K562 (cell line): ENCODE data around the gene TTLL11. TPM values are rescaled to one million over a fixed set of nuclear protein-coding genes. Genes with fewer than 3 reads are reported as not detected.

Experiments
- ATAC-seq: fragments of 200-7000 bp; cut with Tn5 transposase; 3 replicates; pipeline ENCODE4 v1.9.1; 2020; ENCODE audit warnings: moderate library complexity
- BruUV-seq: library from RNA; stranded (reverse); fragments of 400-500 nt; replicated peaks from 2 replicates; lab custom pipeline; 2021; lab: Mats Ljungman, UMichigan
- CTCF ChIA-PET: fragments of 300-600 bp; formaldehyde crosslinking; extraction: SDS; loops from one replicate; lab custom pipeline; 2021; ENCODE audit warnings: low intra/inter-chr PET ratio; lab: Yijun Ruan, JAX
- POLR2A ChIA-PET: fragments of 300-600, 350-650 bp; sonication (Branson Sonifier 250); formaldehyde crosslinking; extraction: SDS; loops from one replicate; lab custom pipeline; 2021; ENCODE audit warnings: antibody characterized with exemption, inconsistent platforms; lab: Yijun Ruan, JAX
- DNase-seq, 4 experiments: peaks; one replicate each; pipeline versions ENCODE4 v3.0.0 to v3.0.0-alpha.2; 2011 to 2018; ENCODE audit warnings: low spot score in 3 of 4, mixed read lengths in 3 of 4; ENCODE audit errors: extremely low read depth in 1 of 4
- FAIRE-seq: peaks from 2 replicates; lab custom pipeline; 2011; peaks lifted over from hg19 to GRCh38; lab: Jason Lieb, UNC
- H2AFZ ChIP-seq: 2 replicates; pipeline ENCODE4 v1.6.0; 2011; ENCODE audit warnings: low read depth, low read length, control low read depth, inconsistent platforms
- H3K27ac ChIP-seq: fragments of 200-600 bp; 3 replicates; pipeline ENCODE4 v1.8.0; 2011; ENCODE audit warnings: low read depth, mild to moderate bottlenecking, control low read depth, inconsistent platforms, low read length, moderate library complexity, mixed read lengths; ENCODE audit errors: extremely low read depth
- H3K27me3 ChIP-seq, 2 experiments: fragments of 300-600 bp in 1 of 2; 2 replicates in 1 of 2; 3 replicates in 1 of 2; pipeline versions ENCODE4 v1.6.0 to v1.8.0; 2011; ENCODE audit warnings: inconsistent platforms in 2 of 2, low read length in 2 of 2, mild to moderate bottlenecking in 1 of 2, mixed read lengths in 1 of 2, moderate library complexity in 1 of 2; ENCODE audit not compliant: control insufficient read depth in 2 of 2, insufficient read depth in 2 of 2
- H3K36me3 ChIP-seq: fragments of 300-600 bp; 3 replicates; pipeline ENCODE4 v1.8.0; 2011; ENCODE audit warnings: mild to moderate bottlenecking, low read length, inconsistent platforms; ENCODE audit not compliant: control insufficient read depth, insufficient read depth
- H3K4me1 ChIP-seq, 2 experiments: fragments of 200-600 bp in 1 of 2; replicated peaks in 1 of 2; 2 replicates in 1 of 2; 3 replicates in 1 of 2; pipeline versions ENCODE4 v1.5.1 to v1.8.0; 2011; ENCODE audit warnings: inconsistent platforms in 2 of 2, low read length in 2 of 2, mild to moderate bottlenecking in 1 of 2, mixed read lengths in 1 of 2, moderate library complexity in 1 of 2; ENCODE audit not compliant: control insufficient read depth in 2 of 2, insufficient read depth in 2 of 2
- H3K4me2 ChIP-seq: 2 replicates; pipeline ENCODE4 v1.6.1; 2011; ENCODE audit warnings: low read length, control low read depth, inconsistent platforms, mixed read lengths; ENCODE audit not compliant: insufficient read depth
- H3K4me3 ChIP-seq: fragments of 200-600 bp; sonication (generic), shearing (Covaris generic); 2 replicates; pipeline ENCODE4 v1.5.1; 2016; ENCODE audit warnings: control low read depth, inconsistent platforms
- H3K79me2 ChIP-seq: fragments of 200-600 bp; 3 replicates; pipeline ENCODE4 v1.8.0; 2011; ENCODE audit warnings: low read length, inconsistent platforms; ENCODE audit not compliant: control insufficient read depth, insufficient read depth
- H3K9ac ChIP-seq, 2 experiments: 2 replicates each; pipeline versions ENCODE4 v1.6.0 to v1.6.1; 2011; ENCODE audit warnings: low read depth in 2 of 2, low read length in 2 of 2, control low read depth in 1 of 2, inconsistent platforms in 1 of 2, mild to moderate bottlenecking in 1 of 2, mixed read lengths in 1 of 2; ENCODE audit not compliant: insufficient read depth in 1 of 2
- H3K9me1 ChIP-seq: one replicate; pipeline ENCODE4 v1.6.0; 2011; ENCODE audit warnings: inconsistent platforms, mild to moderate bottlenecking, low read length, moderate library complexity; ENCODE audit not compliant: control insufficient read depth, insufficient read depth
- H3K9me3 ChIP-seq: replicated peaks from 2 replicates; pipeline ENCODE4 v1.5.1; 2011; ENCODE audit warnings: low read depth, low read length, inconsistent platforms; ENCODE audit not compliant: control insufficient read depth, insufficient read depth
- H4K20me1 ChIP-seq: replicated peaks from 2 replicates; pipeline ENCODE4 v1.6.1; 2011; ENCODE audit warnings: low read length, inconsistent platforms, mixed read lengths; ENCODE audit not compliant: control insufficient read depth, insufficient read depth
- DIDO1 ChIP-seq: fragments of 450-650 bp; IDR thresholded peaks from 2 replicates; pipeline ENCODE4 v1.6.1; 2016; ENCODE audit warnings: low read depth, missing biosample characterization, missing genetic modification characterization
- DPF2 ChIP-seq: fragments of 450-650 bp; IDR thresholded peaks from 2 replicates; pipeline ENCODE4 v1.6.1; 2016
- MAFF ChIP-seq: IDR thresholded peaks from 2 replicates; pipeline ENCODE4 v1.6.1; 2012; ENCODE audit warnings: low read length, improper control_type of control experiment
- MAFG ChIP-seq: fragments of 450-650 bp; conservative IDR thresholded peaks from 2 replicates; pipeline ENCODE4 v1.6.1; 2016; ENCODE audit warnings: missing genetic modification characterization, missing compliant biosample characterization
- NFIX ChIP-seq: fragments of 250-450 bp; sonication (Bioruptor Pico); IDR thresholded peaks from 2 replicates; pipeline ENCODE4 v1.4.0; 2020; ENCODE audit warnings: low read depth, mild to moderate bottlenecking, moderate library complexity
- PHF21A ChIP-seq: fragments of 450-650 bp; IDR thresholded peaks from 2 replicates; pipeline ENCODE4 v1.6.1; 2017; ENCODE audit warnings: low read depth, borderline replicate concordance
- POU5F1 ChIP-seq: fragments of 150-350 bp; IDR thresholded peaks from 2 replicates; pipeline ENCODE4 v1.6.1; 2014; ENCODE audit warnings: borderline replicate concordance, low read length, low read depth, mild to moderate bottlenecking; ENCODE audit not compliant: partially characterized antibody
- RAD51 ChIP-seq: fragments of 450-650 bp; IDR thresholded peaks from 2 replicates; pipeline ENCODE4 v1.7.1; 2016; ENCODE audit warnings: low read depth, mild to moderate bottlenecking, borderline replicate concordance
- SAP30 ChIP-seq: fragments of 200-600 bp; sonication (generic); IDR thresholded peaks from 2 replicates; pipeline ENCODE4 v1.6.1; 2012; ENCODE audit warnings: borderline replicate concordance, low read depth, mild to moderate bottlenecking, moderate library complexity, low read length, control low read depth, inconsistent platforms; ENCODE audit not compliant: insufficient read depth, poor library complexity, severe bottlenecking
- STAT5B ChIP-seq: fragments of 250-450 bp; sonication (Bioruptor Pico); IDR thresholded peaks from 2 replicates; pipeline ENCODE4 v1.8.0; 2021; ENCODE audit warnings: mild to moderate bottlenecking, inconsistent platforms
- ZNF133 ChIP-seq: fragments of 250-450 bp; sonication (Bioruptor Pico); IDR thresholded peaks from 2 replicates; pipeline ENCODE4 v1.4.0; 2020; ENCODE audit warnings: mild to moderate bottlenecking
- ZNF175 ChIP-seq: fragments of 200-800 bp; sonication (Bioruptor generic); IDR thresholded peaks from 2 replicates; pipeline ENCODE4 v1.6.1; 2016; ENCODE audit warnings: low read depth, mild to moderate bottlenecking, missing genetic modification characterization, missing compliant biosample characterization
- ZNF717 ChIP-seq: fragments of 250-450 bp; sonication (Bioruptor Pico); IDR thresholded peaks from 2 replicates; pipeline ENCODE4 v1.5.0; 2021
- WGBS: fragments of 100-300 bp; shearing (Covaris generic); methylation state at CpG from one replicate; pipeline ENCODE4 v1.1.6; 2016; ENCODE audit warnings: low coverage, mixed read lengths; ENCODE audit not compliant: insufficient coverage; ENCODE audit errors: missing lambda C conversion rate; 5-methylcytosine and 5-hydroxymethylcytosine counted together
- in situ Hi-C: fragments of 300-500 bp; cut with MboI; formaldehyde crosslinking; loops from 4 replicates; pipeline ENCODE4 v1.15.0; 2018; ENCODE audit warnings: inconsistent platforms, mixed read lengths
- intact Hi-C: fragments of 100-400 bp; cut with micrococcal nuclease; formaldehyde crosslinking; loops from 2 replicates; pipeline ENCODE4 v1.14.2; 2022
- polyA plus RNA-seq, 8 experiments: library from polyadenylated mRNA; depleted of rRNA in 4 of 8; stranded (reverse) in 5 of 8; unstranded in 3 of 8; fragments of >200 nt; fragmentation: Nextera tagmentation in 2 of 8; fragmentation: Illumina TruSeq in 1 of 8; extraction: Ambion mirVana in 2 of 8; extraction: Trizol in 1 of 8; gene quantifications; 2 replicates each; pipeline versions ENCODE4 v1.2.1 to v1.2.3, GENCODE V29; 2011 to 2014; ENCODE audit warnings: inconsistent platforms in 1 of 8, missing spikeins in 1 of 8
- total RNA-seq, 7 experiments: library from RNA; depleted of rRNA in 6 of 7; stranded (reverse); fragments of >200 nt in 6 of 7; fragmentation: Illumina TruSeq in 2 of 7; extraction: Trizol in 2 of 7; gene quantifications; 2 replicates each; pipeline versions ENCODE4 v1.2.1 to v1.2.3, GENCODE V29; 2011 to 2021; ENCODE audit warnings: low replicate concordance in 1 of 7
- TF ChIP-seq, protein P1 (sequence below): fragments of 450-650 bp; formaldehyde crosslinking; IDR thresholded peaks from 2 replicates; pipeline ENCODE4 v1.4.0; 2020; ENCODE audit warnings: mild to moderate bottlenecking
- TF ChIP-seq, protein P2 (sequence below): fragments of 450-650 bp; IDR thresholded peaks from 2 replicates; pipeline ENCODE4 v1.7.1; 2018; ENCODE audit warnings: mild to moderate bottlenecking, low read depth; ENCODE audit not compliant: partially characterized antibody

TTLL11 gene
- total and polyA plus RNA-seq, 9 of the 15 experiments (the other 6 are each of a cell fraction or from before 2014, with no cell fraction given) = 0.83 to 4.4 (median 2.7) TPM

- in situ Hi-C loops = no loop called here
- no peaks in the 10 kb centered on the region for H3K4me1 ChIP-seq
- H4K20me1 ChIP-seq = no peaks in the 10 kb centered on the region
- H2AFZ ChIP-seq = no peak overlapping the region
- no peaks in the 10 kb centered on the region for H3K9me1 ChIP-seq
- H3K4me3 ChIP-seq = no peak overlapping the region
- CTCF ChIA-PET = no interaction called here
- TF ChIP-seq RAD51 = no peak
- TF ChIP-seq POU5F1 = no peak
- TF ChIP-seq, protein P1, sequence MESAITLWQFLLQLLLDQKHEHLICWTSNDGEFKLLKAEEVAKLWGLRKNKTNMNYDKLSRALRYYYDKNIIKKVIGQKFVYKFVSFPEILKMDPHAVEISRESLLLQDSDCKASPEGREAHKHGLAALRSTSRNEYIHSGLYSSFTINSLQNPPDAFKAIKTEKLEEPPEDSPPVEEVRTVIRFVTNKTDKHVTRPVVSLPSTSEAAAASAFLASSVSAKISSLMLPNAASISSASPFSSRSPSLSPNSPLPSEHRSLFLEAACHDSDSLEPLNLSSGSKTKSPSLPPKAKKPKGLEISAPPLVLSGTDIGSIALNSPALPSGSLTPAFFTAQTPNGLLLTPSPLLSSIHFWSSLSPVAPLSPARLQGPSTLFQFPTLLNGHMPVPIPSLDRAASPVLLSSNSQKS (CRISPR knock-in tag) = no peak
- no peak for TF ChIP-seq DPF2
- TF ChIP-seq ZNF175 (CRISPR knock-in tag) = no peak
- no peak for TF ChIP-seq NFIX
- TF ChIP-seq ZNF717 = no peak
- no peak for TF ChIP-seq MAFF
- TF ChIP-seq, protein P2, sequence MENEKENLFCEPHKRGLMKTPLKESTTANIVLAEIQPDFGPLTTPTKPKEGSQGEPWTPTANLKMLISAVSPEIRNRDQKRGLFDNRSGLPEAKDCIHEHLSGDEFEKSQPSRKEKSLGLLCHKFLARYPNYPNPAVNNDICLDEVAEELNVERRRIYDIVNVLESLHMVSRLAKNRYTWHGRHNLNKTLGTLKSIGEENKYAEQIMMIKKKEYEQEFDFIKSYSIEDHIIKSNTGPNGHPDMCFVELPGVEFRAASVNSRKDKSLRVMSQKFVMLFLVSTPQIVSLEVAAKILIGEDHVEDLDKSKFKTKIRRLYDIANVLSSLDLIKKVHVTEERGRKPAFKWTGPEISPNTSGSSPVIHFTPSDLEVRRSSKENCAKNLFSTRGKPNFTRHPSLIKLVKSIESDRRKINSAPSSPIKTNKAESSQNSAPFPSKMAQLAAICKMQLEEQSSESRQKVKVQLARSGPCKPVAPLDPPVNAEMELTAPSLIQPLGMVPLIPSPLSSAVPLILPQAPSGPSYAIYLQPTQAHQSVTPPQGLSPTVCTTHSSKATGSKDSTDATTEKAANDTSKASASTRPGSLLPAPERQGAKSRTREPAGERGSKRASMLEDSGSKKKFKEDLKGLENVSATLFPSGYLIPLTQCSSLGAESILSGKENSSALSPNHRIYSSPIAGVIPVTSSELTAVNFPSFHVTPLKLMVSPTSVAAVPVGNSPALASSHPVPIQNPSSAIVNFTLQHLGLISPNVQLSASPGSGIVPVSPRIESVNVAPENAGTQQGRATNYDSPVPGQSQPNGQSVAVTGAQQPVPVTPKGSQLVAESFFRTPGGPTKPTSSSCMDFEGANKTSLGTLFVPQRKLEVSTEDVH = no peak
- no peak for TF ChIP-seq DIDO1
- no peak for TF ChIP-seq MAFG (tag)
- no peak for TF ChIP-seq STAT5B (CRISPR knock-in tag)
- no peak for TF ChIP-seq ZNF133
- TF ChIP-seq SAP30 = no peak
- no peak for TF ChIP-seq PHF21A
- TF ChIP-seq, all 486 proteins: peak for 0
- BruUV-seq = no TSS peak
- DNase-seq (no peak), FAIRE-seq (no peak), ATAC-seq (no peak)
- Histone ChIP-seq H3K9ac (no peak overlapping the region), H3K4me2 (no peak overlapping the region), H3K27ac (no peak overlapping the region), H3K36me3 (peaks cover 4% of the 10 kb centered on the region; the same call in 1 of the 3 replicates), H3K27me3 (no peaks in the 10 kb centered on the region), H3K9me3 (no peaks in the 10 kb centered on the region), H3K79me2 (no peaks in the 10 kb centered on the region)
- POLR2A ChIA-PET = no interaction called here
- 47% methylated on average over 1 of the region's 1 CpG for WGBS
- intact Hi-C loops = no loop called here
Measured at GRCh38 chr9:122040561-122041242, 52.4 kb downstream of the TTLL11 start.
